Adipocyte (in vitro differentiated cells): Measurements from ENCODE around the gene KCNJ13.
A peak's percentile ranks its signal among the peaks of the same experiment; 100 is the strongest.

Experiments used
- DNase-seq: peaks from one replicate; pipeline ENCODE4 v3.0.0-alpha.2; 2015; ENCODE audit warnings: low read depth
- H3K27me3 ChIP-seq: replicated peaks from 2 replicates; pipeline ENCODE4 v1.7.0; 2013; ENCODE audit warnings: mild to moderate bottlenecking, low read length, moderate library complexity; ENCODE audit not compliant: control insufficient read depth, insufficient read depth
- H3K36me3 ChIP-seq: 2 replicates; pipeline ENCODE4 v1.7.0; 2013; ENCODE audit warnings: low read length, mild to moderate bottlenecking, moderate library complexity; ENCODE audit not compliant: control insufficient read depth, insufficient read depth, severe bottlenecking
- H3K4me1 ChIP-seq: 2 replicates; pipeline ENCODE4 v1.7.0; 2013; ENCODE audit warnings: mild to moderate bottlenecking, low read length, moderate library complexity; ENCODE audit not compliant: control insufficient read depth, insufficient read depth
- H3K4me3 ChIP-seq: 2 replicates; pipeline ENCODE4 v1.7.0; 2013; ENCODE audit warnings: mild to moderate bottlenecking, low read length, moderate library complexity
- H3K9ac ChIP-seq: 2 replicates; pipeline ENCODE4 v1.7.0; 2013; ENCODE audit warnings: mild to moderate bottlenecking, low read length, moderate library complexity
- H3K9me3 ChIP-seq: 2 replicates; pipeline ENCODE4 v1.7.0; 2013; ENCODE audit warnings: mild to moderate bottlenecking, low read length, moderate library complexity; ENCODE audit not compliant: control insufficient read depth

KCNJ13 gene

DNA sequence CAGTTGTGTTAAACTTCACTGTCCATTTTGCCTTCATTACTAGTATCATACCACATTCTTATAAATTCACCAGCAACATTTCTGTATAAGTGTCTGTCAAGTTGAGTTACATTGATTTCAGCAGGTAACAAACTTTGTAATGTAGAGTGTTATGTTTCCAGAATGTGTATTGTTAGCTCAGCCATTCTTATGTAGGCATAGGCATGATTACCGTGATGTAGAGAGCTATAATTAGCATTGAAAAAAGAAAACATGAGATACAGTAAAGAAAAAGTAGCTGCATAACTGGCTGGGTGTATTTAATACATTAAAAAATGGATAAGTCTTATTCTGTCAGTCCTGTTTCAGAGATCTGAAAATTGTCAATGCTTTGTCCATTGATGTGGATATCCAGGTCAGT, 8.5 kb downstream of the KCNJ13 start:
- peaks cover 86% of the 10 kb centered on the region for H3K36me3 ChIP-seq
- H3K9ac ChIP-seq = no peak overlapping the region
- no peak for DNase-seq
- H3K4me1 ChIP-seq = no peaks in the 10 kb centered on the region
- H3K27me3 ChIP-seq = no peaks in the 10 kb centered on the region
- no peak overlapping the region for H3K4me3 ChIP-seq
- no peaks in the 10 kb centered on the region for H3K9me3 ChIP-seq

DNA sequence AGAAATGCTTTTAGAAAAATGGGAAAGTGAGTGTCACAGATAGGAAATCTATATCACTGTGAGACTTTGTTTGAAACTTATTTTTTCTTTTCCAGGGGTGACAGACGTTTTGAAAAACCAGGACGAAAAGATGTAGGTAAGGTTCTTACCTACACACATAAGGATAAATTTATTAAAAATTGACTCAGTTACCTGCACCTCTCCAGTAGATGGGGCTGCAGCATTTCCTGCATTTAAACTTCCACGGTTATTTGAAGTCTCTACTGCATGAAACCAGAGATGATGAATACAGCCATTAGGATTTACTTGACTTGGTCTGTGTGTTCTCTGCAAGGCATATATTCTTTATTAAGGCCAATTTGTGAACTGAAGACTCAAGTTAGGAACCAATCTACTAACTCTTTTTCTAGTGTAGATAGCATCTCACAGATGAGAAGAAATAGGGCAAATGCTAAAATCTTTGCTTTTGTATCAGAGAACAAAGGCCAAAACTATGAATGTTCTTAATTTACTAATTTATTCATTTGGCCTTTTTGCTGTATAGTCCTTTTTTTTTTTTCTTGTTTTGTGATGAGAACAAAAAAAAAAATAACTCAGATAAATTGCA, 15.0 kb downstream of the KCNJ13 start:
- no peaks in the 10 kb centered on the region for H3K27me3 ChIP-seq
- H3K36me3 ChIP-seq = peaks cover 93% of the 10 kb centered on the region
- no peak overlapping the region for H3K9ac ChIP-seq
- H3K4me3 ChIP-seq = no peak overlapping the region
- no peaks in the 10 kb centered on the region for H3K4me1 ChIP-seq
- H3K9me3 ChIP-seq = no peaks in the 10 kb centered on the region
- peak; percentile 77 for DNase-seq

DNA sequence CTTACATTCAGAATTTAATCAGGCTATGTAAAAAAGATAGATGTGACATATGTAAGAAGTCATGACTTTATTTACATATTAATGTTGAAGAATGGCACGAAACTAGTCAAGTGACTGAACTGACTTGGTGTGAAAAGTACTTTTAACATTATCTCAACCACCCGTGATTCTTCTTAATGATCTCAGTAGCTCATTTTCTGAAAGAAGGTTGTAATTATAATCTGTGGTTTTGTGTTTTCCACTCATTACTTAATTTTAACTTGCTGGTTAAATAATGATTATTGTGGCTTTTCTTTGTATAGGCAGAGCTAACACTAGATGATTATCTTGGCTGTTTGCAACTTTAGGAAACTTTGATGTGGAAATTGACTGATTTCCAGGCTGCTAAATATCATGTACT, 18.5 kb downstream of the KCNJ13 start:
- Histone ChIP-seq H3K36me3 (peaks cover 78% of the 10 kb centered on the region), H3K4me3 (no peak overlapping the region), H3K9ac (no peak overlapping the region), H3K9me3 (no peaks in the 10 kb centered on the region), H3K4me1 (no peaks in the 10 kb centered on the region), H3K27me3 (no peaks in the 10 kb centered on the region)
- DNase-seq = no peak

DNA sequence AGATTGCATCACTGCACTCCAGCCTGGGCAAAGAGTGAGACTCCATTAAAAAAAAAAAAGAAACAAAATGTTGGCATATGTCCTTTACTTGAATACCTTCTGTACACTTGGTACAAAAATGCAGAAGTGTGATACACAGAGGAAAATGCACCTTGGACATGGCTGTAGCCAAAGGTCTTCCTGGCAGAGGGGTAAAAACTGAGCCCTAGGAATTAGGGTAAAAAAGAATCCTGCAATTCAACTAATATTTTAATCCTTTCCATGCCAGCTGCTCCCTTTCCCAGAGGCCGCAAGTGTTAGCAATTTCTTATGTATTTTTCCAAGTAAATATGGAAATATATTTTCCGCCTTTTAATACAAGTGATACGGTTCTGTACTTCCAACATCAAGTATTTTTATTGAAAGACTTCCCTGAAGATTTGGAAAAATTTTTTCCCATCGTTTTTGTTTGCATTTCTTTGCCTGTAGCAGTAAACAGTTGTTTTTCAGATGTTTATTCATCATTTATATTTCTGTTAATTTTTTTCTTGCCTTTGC, 26.2 kb downstream of the KCNJ13 start:
- Histone ChIP-seq H3K4me3 (no peak overlapping the region), H3K36me3 (peaks cover 66% of the 10 kb centered on the region), H3K9me3 (no peaks in the 10 kb centered on the region), H3K9ac (no peak overlapping the region), H3K4me1 (no peaks in the 10 kb centered on the region), H3K27me3 (no peaks in the 10 kb centered on the region)
- DNase-seq = no peak

- no peak for DNase-seq
- H3K9me3 ChIP-seq = no peaks in the 10 kb centered on the region
These were observed 27.0 kb downstream of the KCNJ13 start for GRCh38 chr2:232749331-232749730.

DNA sequence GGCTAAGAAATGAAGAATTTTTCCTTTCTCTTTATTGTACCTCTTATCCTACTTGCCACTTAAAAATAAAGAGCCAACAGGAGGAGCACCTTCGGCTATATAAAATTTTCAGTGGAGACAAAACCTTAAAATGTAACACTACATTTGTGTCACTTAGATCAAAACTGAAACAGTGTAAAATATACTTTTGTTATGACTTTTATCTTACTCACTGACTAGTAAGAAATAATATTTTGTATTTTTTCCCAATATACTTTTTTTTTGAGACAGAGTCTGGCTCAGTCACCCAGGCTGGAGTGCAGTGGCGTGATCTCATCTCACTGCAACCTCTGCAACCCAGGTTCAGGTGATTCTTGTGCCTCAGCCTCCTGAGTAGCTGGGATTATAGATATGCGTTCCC, 28.3 kb downstream of the KCNJ13 start:
- peaks cover 67% of the 10 kb centered on the region for H3K36me3 ChIP-seq
- H3K9ac ChIP-seq = no peak overlapping the region
- H3K4me3 ChIP-seq = no peak overlapping the region
- H3K9me3 ChIP-seq = no peaks in the 10 kb centered on the region
- no peak for DNase-seq
- H3K27me3 ChIP-seq = no peaks in the 10 kb centered on the region
- H3K4me1 ChIP-seq = no peaks in the 10 kb centered on the region

More at GRCh38 chr2:232749331-232749730, 27.0 kb downstream of the KCNJ13 start:
- H3K4me3 ChIP-seq = no peak overlapping the region
- peaks cover 71% of the 10 kb centered on the region for H3K36me3 ChIP-seq
- no peaks in the 10 kb centered on the region for H3K4me1 ChIP-seq
- no peak overlapping the region for H3K9ac ChIP-seq
- no peaks in the 10 kb centered on the region for H3K27me3 ChIP-seq

GRCh38 chr2:232744963-232745362, 31.4 kb downstream of the KCNJ13 start:
- DNase-seq = no peak

DNA sequence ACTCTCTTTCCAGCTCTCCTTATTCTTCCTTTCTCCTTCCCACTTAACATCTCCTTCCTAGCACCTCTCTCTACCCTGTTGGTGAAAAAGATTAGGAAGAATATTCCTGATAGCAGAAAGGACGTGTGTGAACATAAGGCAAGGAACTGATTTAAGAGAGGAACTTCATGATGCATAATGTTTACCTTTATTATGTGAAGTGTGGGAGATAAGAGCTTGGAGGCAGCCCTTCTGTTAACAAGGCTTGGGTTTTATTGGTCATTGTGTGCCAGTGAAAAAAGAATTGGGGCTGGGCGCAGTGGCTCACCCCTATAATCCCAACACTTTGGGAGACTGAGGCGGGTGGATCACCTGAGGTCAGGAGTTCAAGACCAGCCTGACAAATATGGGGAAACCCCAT, 34.4 kb downstream of the KCNJ13 start:
- no peak for DNase-seq
- Histone ChIP-seq H3K9ac (no peak overlapping the region), H3K36me3 (peaks cover 38% of the 10 kb centered on the region), H3K9me3 (no peaks in the 10 kb centered on the region), H3K27me3 (no peaks in the 10 kb centered on the region), H3K4me3 (no peak overlapping the region), H3K4me1 (no peaks in the 10 kb centered on the region)

More at GRCh38 chr2:232744963-232745362, 31.4 kb downstream of the KCNJ13 start:
- H3K4me3 ChIP-seq = no peak overlapping the region
- H3K4me1 ChIP-seq = no peaks in the 10 kb centered on the region
- H3K9ac ChIP-seq = no peak overlapping the region
- peaks cover 47% of the 10 kb centered on the region for H3K36me3 ChIP-seq
- H3K27me3 ChIP-seq = no peaks in the 10 kb centered on the region
- no peaks in the 10 kb centered on the region for H3K9me3 ChIP-seq

GRCh38 chr2:232741294-232741693, 35.1 kb downstream of the KCNJ13 start:
- Histone ChIP-seq H3K27me3 (no peaks in the 10 kb centered on the region), H3K36me3 (peaks cover 43% of the 10 kb centered on the region), H3K4me1 (no peaks in the 10 kb centered on the region), H3K9ac (no peak overlapping the region), H3K4me3 (no peak overlapping the region), H3K9me3 (no peaks in the 10 kb centered on the region)
- DNase-seq = no peak

DNA sequence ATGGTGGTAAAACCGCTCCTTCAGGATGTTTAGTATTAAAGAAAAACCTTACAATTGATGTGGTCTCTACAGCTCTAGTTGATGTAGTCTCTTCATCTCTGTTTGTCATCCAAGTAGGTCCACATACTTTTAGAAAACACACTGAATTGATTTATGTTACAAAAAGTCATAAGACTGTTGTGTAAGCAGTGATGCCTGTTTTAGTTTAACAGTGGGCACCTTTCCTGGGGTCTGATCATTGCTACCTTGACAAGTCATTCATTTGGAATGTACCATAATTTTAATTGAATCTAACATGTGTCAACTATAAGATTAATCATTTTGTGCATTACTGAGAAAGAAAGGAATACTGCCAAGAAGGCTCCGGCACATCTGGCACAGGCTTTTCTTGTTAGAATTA, 44.9 kb downstream of the KCNJ13 start:
- Histone ChIP-seq H3K9ac (no peak overlapping the region), H3K9me3 (no peaks in the 10 kb centered on the region), H3K27me3 (no peaks in the 10 kb centered on the region), H3K4me3 (peak overlapping the region; percentile 36), H3K36me3 (peaks cover 56% of the 10 kb centered on the region), H3K4me1 (peaks cover 14% of the 10 kb centered on the region)
- peak; percentile 72 for DNase-seq

DNA sequence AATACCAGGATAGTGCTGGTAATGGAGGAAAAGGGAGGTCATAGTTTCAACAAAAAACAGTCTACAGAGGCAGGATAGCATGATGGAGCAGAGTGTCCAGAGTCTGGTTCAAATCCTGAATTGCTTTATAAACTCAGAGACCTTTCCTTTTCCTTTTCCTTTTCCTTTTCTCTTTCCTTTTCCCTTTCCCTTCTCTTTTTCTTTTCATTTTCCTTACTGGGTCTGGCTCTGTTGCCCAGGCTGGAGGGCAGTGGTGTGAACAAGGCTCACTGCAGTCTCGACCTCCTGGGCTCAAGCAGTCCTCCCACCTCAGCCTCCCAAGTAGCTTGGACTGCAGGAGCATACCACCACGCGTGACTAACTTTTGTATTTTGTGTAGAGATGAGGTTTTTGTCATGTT, 47.6 kb downstream of the KCNJ13 start:
- H3K4me1 ChIP-seq = peaks cover 14% of the 10 kb centered on the region
- H3K36me3 ChIP-seq = peaks cover 53% of the 10 kb centered on the region
- H3K9me3 ChIP-seq = no peaks in the 10 kb centered on the region
- DNase-seq = no peak
- H3K9ac ChIP-seq = no peak overlapping the region
- H3K4me3 ChIP-seq = no peak overlapping the region
- no peaks in the 10 kb centered on the region for H3K27me3 ChIP-seq

DNA sequence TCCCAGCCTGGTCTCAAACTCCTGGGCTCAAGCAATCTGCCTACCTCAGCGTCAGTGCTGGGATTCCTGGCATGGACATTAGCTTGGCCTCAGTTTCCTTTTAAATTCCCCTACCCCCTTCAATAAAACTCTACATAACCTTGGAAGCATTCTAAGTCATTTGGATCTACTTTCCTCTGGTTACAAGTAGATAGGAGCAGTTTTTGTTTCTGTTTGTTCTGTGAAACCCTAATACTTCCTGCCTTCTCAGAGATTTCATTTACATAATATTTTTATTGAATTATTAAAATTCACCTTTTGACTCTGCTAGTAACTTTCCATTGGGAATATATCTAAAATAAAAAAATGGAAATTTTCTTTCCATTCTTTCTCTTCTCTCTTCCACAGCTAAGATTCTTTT, 53.3 kb downstream of the KCNJ13 start:
- Histone ChIP-seq H3K4me1 (peaks cover 4% of the 10 kb centered on the region), H3K9ac (no peak overlapping the region), H3K36me3 (peaks cover 50% of the 10 kb centered on the region)

More for the DNA sequence above, 53.3 kb downstream of the KCNJ13 start:
- Histone ChIP-seq H3K27me3 (no peaks in the 10 kb centered on the region), H3K4me3 (no peak overlapping the region), H3K9me3 (no peaks in the 10 kb centered on the region)
- DNase-seq = no peak
